ENCODE measurements around the gene LOX.
"Not testable (repeated sequence)": the region's sequence is repeated elsewhere in the genome, so short reads cannot be mapped to it uniquely, and the experiment has no call there.

Gene LOX

GRCh38 chr5:122099060-122099790 lies 21.2 kb upstream of the LOX start:
- DNase-seq (ENCODE audit: low read depth in 3 of 3, low spot score in 1 of 3) = no peak

DNA sequence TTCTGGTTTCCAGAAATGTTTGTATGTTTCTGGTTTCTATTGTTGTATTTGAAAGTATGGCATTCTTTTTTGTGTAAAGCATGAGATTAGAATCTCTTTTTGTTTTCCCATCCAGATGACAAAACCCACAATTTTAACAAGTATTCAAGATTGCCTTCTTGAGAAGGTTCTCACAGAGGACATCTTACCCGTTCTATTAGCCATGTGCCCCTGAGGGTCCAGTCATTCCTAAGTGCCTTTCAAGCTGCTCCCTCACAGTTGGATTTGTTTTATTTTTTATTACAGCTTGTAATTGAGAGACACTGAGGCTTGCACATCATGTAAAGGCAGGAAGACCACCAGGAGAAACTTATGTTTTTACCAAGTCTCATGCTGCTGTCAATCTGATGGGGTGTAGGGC lies 19.3 kb upstream of the LOX start:
- no peak for DNase-seq (ENCODE audit: low read depth in 3 of 3, low spot score in 1 of 3)

DNA sequence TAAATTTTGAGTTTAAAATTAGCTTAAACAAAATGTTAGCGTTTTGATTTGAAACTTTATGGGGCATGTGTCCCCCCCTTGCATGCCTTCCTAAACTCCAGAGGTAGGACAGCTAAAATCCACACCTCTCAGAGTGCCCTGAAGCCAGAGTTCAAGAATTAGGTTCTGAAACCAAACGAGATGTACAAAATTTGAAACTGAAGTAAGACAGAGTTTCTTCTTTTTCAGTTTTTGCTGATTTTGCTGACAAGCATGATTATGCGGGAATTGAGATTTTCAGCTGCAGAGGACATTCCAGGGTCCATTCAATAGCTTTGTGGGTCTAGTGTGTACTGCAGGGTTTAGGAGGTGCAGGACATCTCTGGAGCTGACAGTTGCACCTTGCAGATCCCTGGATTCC lies 17.1 kb upstream of the LOX start:
- no peak for DNase-seq (ENCODE audit: low read depth in 3 of 3, low spot score in 1 of 3)

DNA sequence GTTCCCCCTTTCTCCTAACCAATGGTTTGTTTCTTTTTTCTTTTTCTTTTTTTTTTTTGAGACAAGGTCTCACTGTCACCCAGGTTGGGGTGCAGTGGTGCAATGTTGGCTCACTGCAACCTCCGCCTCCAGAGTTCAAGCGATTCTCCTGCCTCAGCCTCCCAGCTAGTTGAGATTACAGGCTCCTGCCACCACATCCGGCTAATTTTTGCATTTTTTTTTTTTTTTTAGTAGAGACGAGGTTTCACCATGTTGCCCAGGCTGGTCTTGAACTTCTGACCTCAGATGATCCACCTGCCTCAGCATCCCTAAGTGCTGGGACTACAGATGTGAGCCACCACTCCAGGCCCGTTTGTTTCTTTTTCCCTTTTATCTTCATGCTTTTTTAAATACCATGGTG lies 16.2 kb upstream of the LOX start:
- not testable (repeated sequence) for DNase-seq (ENCODE audit: low read depth in 3 of 3, low spot score in 1 of 3)

DNA sequence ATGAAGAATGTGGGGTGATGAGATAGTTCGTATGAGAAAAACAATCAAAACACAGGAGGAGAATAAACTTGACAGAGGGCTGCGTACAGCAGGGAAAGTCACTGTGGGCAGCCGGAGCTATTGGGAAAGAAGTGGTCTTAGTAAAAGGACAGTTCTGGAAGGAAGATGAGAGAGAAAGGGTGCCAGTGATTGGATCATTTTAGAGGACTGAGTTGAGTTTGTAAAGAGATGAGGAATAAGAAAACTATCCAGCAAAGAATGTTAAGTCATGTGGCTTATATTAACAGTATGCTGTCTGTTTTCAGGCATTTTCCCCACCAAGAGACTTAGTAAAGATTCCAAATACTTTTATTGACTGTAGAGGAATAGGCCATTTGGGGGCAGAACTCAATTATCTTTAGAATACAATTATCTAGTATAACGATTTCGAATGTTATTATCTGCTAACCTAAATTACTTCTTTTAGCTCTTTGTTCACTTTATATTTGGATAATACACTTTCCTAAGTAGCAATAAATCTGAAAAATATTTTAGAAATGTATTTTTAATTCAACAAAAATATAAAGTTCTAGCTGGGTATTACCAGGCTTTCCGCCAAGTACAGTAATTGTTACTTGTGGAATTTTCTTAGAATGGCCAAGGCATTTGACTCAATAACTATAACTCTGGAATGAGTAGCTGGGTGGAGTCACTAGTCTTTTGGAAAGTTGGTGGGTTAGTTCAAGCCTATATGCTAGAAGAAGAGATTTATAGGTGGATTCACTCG lies 15.5 kb upstream of the LOX start:
- DNase-seq (ENCODE audit: low read depth in 3 of 3, low spot score in 1 of 3) = no peak

GRCh38 chr5:122091936-122092600 lies 14.0 kb upstream of the LOX start:
- no peak for DNase-seq (ENCODE audit: low read depth in 3 of 3, low spot score in 1 of 3)

DNA sequence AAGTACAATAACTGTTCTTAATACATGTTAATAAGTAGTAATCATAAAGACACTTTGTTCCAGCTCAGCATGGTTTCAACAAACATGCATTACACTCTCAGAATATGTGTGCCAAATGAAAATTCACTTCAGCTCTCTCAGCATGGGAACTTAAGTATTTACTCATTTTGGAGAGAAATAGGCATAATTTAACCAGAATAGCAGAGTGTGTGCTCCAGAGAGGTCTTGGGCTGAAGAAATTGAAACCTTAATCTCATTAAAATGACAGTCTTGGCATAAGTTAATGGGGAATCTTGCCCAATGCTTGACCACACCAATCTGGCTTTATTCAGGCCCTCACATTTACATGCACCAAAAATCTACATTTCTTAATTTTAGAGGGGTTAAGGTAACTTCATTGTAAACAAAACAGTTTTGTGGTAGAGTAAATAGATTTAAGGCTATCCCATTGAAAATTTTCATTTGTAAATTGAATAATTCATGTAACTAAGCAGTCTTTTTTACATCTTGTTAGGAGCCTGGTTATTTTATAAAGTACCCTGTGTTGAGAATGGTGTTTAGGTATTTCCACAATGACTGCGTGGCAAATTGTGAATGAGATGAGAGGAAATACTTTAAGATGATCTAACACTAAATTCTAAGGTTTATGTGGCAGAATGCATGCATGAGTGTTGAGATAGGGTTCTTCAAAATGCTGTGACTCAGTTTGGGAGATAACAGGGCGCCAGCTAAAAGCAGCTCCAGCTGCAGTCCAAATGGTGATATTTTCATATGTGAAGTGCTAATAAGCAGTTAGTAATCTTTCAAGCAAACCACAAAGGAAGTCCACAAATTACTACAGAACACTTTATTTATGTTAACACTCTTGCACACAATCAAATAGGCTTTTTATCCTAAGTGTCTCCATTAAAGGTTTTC lies 11.3 kb upstream of the LOX start:
- DNase-seq (ENCODE audit: low read depth in 3 of 3, low spot score in 1 of 3) = no peak

GRCh38 chr5:122085041-122085440 lies 7.0 kb upstream of the LOX start:
- no peak for DNase-seq (ENCODE audit: low read depth in 3 of 3, low spot score in 1 of 3)

DNA sequence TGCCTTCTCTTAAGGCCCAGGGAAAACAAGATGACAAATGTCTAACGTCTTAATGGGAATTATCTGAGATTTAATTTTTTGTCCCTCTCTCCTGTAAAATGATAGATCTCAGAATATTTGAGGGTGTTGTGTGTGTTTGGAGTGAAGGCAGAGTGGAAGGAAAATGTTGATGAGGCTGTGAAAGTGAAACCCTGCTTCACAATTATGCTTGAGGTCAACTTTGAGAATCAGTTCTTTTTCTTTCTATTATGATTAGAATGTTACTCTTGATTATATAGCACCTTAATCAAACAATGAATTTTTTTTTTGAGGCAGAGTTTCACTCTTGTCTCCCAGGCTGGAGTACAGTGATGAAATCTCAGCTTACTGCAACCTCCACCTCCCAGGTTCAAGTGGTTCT lies 5.5 kb upstream of the LOX start:
- no peak for DNase-seq (ENCODE audit: low read depth in 3 of 3, low spot score in 1 of 3)

DNA sequence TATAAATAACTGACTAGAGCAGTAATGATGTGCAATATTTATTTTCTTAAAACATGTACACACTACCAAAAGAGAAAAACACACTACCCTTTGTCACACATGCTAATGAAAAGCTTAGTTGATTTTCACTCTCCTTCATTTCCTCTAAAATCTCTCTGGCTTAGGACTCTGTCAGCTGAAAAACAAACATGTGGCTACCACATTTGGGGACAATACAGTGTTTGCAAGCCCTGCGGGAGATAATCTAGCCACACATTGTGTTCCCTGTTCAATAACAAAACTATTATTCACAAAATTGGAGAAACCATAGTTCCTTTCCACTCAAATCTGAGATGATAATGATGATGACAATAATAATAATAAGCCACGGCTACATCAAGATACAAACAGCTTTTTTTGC lies 3.5 kb upstream of the LOX start:
- no peak for DNase-seq (ENCODE audit: low read depth in 3 of 3, low spot score in 1 of 3)

DNA sequence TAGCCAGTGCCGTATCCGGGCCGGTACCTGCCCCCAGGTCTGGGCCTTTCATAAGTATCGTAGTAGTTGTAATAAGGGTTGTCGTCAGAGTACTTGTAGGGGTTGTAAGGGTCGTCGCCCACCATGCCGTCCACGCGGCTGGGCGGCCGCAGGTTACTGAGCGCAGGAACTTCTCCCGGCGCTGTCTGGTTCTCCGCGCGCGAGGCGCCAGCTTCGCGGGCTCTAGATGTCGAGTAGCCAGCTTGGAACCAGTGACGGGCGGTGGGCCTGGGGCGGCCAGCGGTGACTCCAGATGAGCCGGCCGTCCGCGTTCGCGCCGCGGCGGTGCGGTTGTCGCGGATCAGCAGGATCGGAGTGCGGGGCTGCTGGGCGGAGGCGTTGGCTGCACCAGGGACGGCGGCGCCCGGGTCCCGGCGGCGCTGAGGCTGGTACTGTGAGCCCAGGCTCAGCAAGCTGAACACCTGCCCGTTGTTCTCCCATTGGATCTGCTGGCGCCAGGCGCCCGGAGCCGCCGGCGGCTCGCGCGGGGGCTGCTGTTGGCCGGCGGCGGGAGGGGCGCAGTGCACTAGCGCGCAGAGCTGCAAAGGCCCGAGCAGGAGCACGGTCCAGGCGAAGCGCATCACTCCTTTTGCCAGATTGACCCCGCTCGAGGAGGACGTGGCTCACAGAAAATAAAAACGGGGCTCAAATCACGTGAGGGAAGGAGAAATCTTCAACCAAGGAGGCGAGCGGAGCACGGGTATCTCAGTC lies 518 bp downstream of the LOX start:
- no peak for DNase-seq (ENCODE audit: low read depth in 3 of 3, low spot score in 1 of 3)

DNA sequence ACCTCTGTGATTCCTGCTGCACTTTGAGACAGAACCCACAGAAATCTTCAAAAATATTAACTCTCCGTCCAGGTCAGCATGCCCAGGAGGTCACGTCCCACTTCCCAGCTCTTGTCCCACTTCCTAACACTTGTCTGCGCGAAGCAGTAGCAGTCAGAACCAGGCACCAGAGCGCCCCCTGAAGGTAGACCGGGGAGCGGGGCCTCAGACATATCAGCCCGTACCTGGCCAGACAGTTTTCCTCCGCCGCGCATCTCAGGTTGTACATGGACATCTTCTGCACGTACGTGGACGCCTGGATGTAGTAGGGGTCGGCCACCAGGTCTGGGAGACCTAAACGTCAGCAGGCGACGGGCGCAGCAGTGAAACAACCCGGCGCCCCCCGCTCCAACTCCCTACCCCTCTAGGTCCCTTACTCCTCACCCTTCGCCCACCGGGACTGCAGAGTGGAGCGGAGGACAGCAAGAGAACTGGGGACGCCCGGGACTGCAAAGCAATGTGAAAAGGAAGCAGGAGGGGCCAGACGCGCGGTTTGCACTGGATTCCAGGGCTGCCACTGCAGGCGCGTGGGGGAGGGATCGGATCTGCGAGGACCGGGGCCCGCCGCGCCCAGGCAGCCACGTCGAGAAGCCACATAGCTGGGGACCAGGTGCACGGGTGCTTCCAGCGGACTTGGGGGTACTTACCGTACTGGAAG lies 1.2 kb downstream of the LOX start:
- DNase-seq (ENCODE audit: low read depth in 3 of 3, low spot score in 1 of 3) = peak in 1 of 3 donors; percentile 5

- no peak for DNase-seq (ENCODE audit: low read depth in 3 of 3, low spot score in 1 of 3)
These were observed 2.0 kb downstream of the LOX start for GRCh38 chr5:122076050-122076461.

- DNase-seq (ENCODE audit: low read depth in 3 of 3, low spot score in 1 of 3) = no peak
These were observed 4.2 kb downstream of the LOX start for GRCh38 chr5:122073864-122074263.

- DNase-seq (ENCODE audit: low read depth in 3 of 3, low spot score in 1 of 3) = no peak
These were observed 5.0 kb downstream of the LOX start for GRCh38 chr5:122073018-122073417.

GRCh38 chr5:122067390-122067789 lies 10.7 kb downstream of the LOX start:
- DNase-seq (ENCODE audit: low read depth in 3 of 3, low spot score in 1 of 3) = no peak

GRCh38 chr5:122064992-122065391 lies 13.1 kb downstream of the LOX start:
- DNase-seq (ENCODE audit: low read depth in 3 of 3, low spot score in 1 of 3) = no peak

DNA sequence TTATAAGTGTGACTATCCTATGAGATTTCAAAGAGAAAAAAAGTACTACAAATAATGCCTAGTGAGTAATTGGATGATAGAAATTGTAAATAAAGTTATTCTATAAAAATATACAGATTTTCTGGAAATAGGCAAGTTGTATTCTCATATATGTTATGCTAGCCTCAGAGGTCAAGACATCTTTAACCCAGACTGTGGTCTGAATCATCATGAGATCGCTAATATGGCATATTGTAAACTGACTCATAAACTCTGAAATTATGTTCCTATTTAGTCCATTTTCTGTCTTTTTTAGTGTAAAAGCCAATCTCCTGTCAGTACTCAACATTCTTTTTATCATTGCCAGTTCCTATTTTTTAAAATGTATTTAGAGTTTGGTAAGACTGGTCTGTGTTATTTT lies 14.2 kb downstream of the LOX start:
- no peak for DNase-seq (ENCODE audit: low read depth in 3 of 3, low spot score in 1 of 3)

DNA sequence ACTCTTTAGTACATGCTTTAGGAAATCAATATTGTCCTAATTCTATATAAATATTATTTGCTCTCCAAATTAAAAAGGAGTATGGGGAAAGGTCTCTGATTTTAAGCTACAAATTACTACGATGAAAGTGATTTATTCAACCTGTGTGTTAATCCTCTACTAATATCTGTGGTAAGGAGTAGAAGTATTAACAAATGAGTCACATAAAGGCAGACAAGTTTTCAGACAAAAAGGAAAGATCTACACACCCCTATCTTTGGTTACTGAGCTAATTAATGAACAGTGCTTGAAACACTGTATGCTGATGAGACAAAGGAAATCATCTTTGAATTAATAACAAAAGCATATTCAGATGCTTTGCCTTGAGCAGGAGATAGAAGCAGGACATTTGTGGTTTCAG lies 15.9 kb downstream of the LOX start:
- no peak for DNase-seq (ENCODE audit: low read depth in 3 of 3, low spot score in 1 of 3)

GRCh38 chr5:122056913-122057312 lies 21.1 kb downstream of the LOX start:
- DNase-seq (ENCODE audit: low read depth in 3 of 3, low spot score in 1 of 3) = no peak
